Stomach (tissue), 4 donors: ENCODE data around the gene MISP.

ENCODE experiments used
- CTCF ChIP-seq, 7 experiments: fragments of 450-650 bp in 4 of 7; fragments of 200-600 bp in 3 of 7; sonication (generic) in 3 of 7; IDR thresholded peaks; one replicate each; pipeline ENCODE4 v1.5.1; 2016 to 2019; ENCODE audit warnings: antibody characterized with exemption in 7 of 7, control low read depth in 2 of 7, mild to moderate bottlenecking in 1 of 7
- EP300 ChIP-seq: sonication (generic); formaldehyde crosslinking; IDR thresholded peaks from one replicate; pipeline ENCODE4 v1.6.1; 2017; ENCODE audit warnings: antibody characterized with exemption
- POLR2A ChIP-seq, 4 donors: fragments of 450-650 bp; IDR thresholded peaks; one replicate each; pipeline ENCODE4 v1.6.1; 2016; ENCODE audit warnings: antibody characterized with exemption in 4 of 4, control low read depth in 2 of 4, mild to moderate bottlenecking in 1 of 4, moderate library complexity in 1 of 4
- POLR2AphosphoS5 ChIP-seq, 3 donors: sonication (generic); formaldehyde crosslinking; IDR thresholded peaks; one replicate each; pipeline ENCODE4 v1.6.1; 2016; ENCODE audit warnings: antibody characterized with exemption in 3 of 3

DNA sequence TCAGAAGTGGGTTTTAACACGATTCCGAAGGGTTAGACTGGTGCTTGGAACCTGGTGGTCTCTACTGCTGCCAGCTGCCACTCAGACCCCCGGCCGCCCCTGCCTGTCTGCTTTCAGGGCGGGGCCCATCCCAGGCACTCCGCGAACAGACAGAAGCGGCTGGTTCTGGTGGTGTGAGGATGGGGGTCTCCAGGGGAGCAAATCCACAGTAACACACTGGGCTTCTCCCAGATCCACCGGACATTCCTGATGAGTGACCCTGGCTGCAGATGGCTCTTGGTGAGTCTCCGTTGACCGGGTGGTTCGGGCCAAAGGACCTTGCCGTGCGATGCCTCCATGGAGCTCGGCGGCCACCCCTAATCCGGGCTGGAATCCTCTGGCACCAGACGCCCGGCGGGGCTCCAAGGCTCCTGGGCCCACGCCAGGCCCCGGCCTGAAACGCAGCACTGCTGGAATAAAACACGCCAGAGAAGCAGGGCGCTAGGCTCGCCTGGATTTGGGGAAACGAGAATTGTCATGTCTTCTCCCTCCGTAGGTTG is 44.2 kb downstream of the MISP start:
- TF ChIP-seq POLR2AphosphoS5 (IDR thresholded peaks at IDR 0.05), result no peak
- TF ChIP-seq CTCF (IDR thresholded peaks at IDR 0.05), result no peak
- no peak for TF ChIP-seq POLR2A (IDR thresholded peaks at IDR 0.05)
- no peak for TF ChIP-seq EP300
